Activated B cell treated with CpG ODN at 0.5 μM for 24 hours (primary cell): Measurements from ENCODE around the gene SLC2A10. TPM values are rescaled to one million over a fixed set of nuclear protein-coding genes. Genes with fewer than 3 reads are reported as not detected.

Source experiments
- ATAC-seq: fragments of 200-7000 bp; cut with Tn5 transposase; one replicate; pipeline ENCODE4 v1.10.0; 2021; ENCODE audit warnings: low read depth, mild to moderate bottlenecking, moderate library complexity
- CTCF ChIA-PET: fragments of 350-600 bp; sonication (Branson Sonifier 250); formaldehyde crosslinking; loops from one replicate; lab custom pipeline; 2021; ENCODE audit warnings: antibody characterized with exemption; lab: Charles Lee
- POLR2A ChIA-PET: fragments of 350-600 bp; sonication (Branson Sonifier 250); formaldehyde crosslinking; loops from one replicate; lab custom pipeline; 2021; ENCODE audit warnings: antibody characterized with exemption; lab: Charles Lee
- DNase-seq: peaks from one replicate; pipeline ENCODE4 v3.0.0; 2022
- H3K27ac Mint-ChIP-seq: one replicate; pipeline ENCODE4 v1.8.0; 2020; ENCODE audit warnings: mixed read lengths
- H3K27me3 Mint-ChIP-seq: one replicate; pipeline ENCODE4 v1.8.0; 2021; ENCODE audit warnings: mixed read lengths
- H3K36me3 Mint-ChIP-seq: one replicate; pipeline ENCODE4 v1.8.0; 2021; ENCODE audit warnings: low read depth, mixed read lengths
- H3K4me1 Mint-ChIP-seq: one replicate; pipeline ENCODE4 v1.8.0; 2021; ENCODE audit warnings: mixed read lengths
- H3K4me3 Mint-ChIP-seq: one replicate; pipeline ENCODE4 v1.8.0; 2020; ENCODE audit warnings: mild to moderate bottlenecking, mixed read lengths
- H3K9me3 Mint-ChIP-seq: one replicate; pipeline ENCODE4 v1.8.0; 2020; ENCODE audit warnings: mixed read lengths
- intact Hi-C: fragments of 100-400 bp; cut with micrococcal nuclease; formaldehyde crosslinking; loops from one replicate; pipeline ENCODE4 v1.15.1; 2024
- total RNA-seq: library from RNA; stranded (reverse); gene quantifications from 2 replicates; pipeline ENCODE4 v1.2.3, GENCODE V29; 2022
- TF ChIP-seq, protein P1 (sequence below): fragments of 200-600 bp; IDR thresholded peaks from one replicate; pipeline ENCODE4 v1.8.0; 2022; ENCODE audit warnings: antibody characterized with exemption, mild to moderate bottlenecking

The SLC2A10 gene
- total RNA-seq, 1 donor from 2014 or later, result not detected

DNA sequence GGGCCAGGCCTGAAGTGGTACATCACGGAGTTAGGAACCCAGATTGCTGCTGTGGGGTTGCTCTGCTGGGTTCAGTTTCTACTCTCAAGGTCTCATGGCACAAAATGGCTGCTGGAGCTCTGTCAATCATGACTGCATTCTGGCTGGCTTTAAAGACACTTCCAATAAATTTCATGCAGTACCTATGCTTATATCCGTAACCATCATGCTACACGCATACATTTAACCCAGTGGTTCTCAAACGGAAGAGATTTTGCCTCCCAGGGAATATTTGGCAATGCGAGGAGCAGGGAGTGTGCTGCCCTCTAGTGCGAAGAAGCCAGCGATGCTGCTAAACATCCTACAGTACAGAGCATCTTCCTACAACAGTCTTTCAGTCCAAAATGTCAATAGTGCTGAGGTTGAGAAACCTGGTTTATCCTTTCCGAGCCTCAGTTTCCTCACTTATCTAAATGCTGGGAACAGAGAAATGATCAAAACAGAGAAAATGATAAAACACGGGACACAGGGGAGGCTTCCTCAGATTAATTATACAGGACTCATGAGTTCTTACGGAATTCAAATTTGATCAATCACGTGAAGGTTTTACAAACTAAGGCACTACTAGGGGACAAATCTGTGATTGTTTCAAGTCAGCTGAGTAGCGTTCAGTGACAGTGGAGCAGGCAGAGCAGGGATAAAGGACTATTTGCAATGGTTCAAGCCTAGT lies 9.6 kb upstream of the SLC2A10 start:
- TF ChIP-seq, protein P1, sequence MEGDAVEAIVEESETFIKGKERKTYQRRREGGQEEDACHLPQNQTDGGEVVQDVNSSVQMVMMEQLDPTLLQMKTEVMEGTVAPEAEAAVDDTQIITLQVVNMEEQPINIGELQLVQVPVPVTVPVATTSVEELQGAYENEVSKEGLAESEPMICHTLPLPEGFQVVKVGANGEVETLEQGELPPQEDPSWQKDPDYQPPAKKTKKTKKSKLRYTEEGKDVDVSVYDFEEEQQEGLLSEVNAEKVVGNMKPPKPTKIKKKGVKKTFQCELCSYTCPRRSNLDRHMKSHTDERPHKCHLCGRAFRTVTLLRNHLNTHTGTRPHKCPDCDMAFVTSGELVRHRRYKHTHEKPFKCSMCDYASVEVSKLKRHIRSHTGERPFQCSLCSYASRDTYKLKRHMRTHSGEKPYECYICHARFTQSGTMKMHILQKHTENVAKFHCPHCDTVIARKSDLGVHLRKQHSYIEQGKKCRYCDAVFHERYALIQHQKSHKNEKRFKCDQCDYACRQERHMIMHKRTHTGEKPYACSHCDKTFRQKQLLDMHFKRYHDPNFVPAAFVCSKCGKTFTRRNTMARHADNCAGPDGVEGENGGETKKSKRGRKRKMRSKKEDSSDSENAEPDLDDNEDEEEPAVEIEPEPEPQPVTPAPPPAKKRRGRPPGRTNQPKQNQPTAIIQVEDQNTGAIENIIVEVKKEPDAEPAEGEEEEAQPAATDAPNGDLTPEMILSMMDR, result no peak
- ChIA-PET CTCF (no interaction called here), POLR2A (no interaction called here)
- DNase-seq (no peak), ATAC-seq (no peak)
- H3K27ac Mint-ChIP-seq, result no peak overlapping the region
- no peak overlapping the region for H3K4me3 Mint-ChIP-seq
- H3K9me3 Mint-ChIP-seq, result no peaks in the 10 kb centered on the region
- no peaks in the 10 kb centered on the region for H3K4me1 Mint-ChIP-seq
- intact Hi-C loops, result no loop called here
- peaks cover 36% of the 10 kb centered on the region for H3K27me3 Mint-ChIP-seq
- H3K36me3 Mint-ChIP-seq, result no peaks in the 10 kb centered on the region

GRCh38 chr20:46700481-46700880 lies 9.0 kb upstream of the SLC2A10 start:
- ChIA-PET POLR2A (no interaction called here), CTCF (no interaction called here)
- no peak overlapping the region for H3K27ac Mint-ChIP-seq
- H3K4me3 Mint-ChIP-seq, result no peak overlapping the region
- intact Hi-C loops, result no loop called here
- H3K36me3 Mint-ChIP-seq, result no peaks in the 10 kb centered on the region
- no peaks in the 10 kb centered on the region for H3K9me3 Mint-ChIP-seq
- ATAC-seq (no peak), DNase-seq (no peak)
- no peaks in the 10 kb centered on the region for H3K4me1 Mint-ChIP-seq
- TF ChIP-seq, protein P1, result no peak
- H3K27me3 Mint-ChIP-seq, result peaks cover 38% of the 10 kb centered on the region

GRCh38 chr20:46701057-46701456 lies 8.4 kb upstream of the SLC2A10 start:
- H3K27me3 Mint-ChIP-seq, result peaks cover 35% of the 10 kb centered on the region
- H3K36me3 Mint-ChIP-seq, result no peaks in the 10 kb centered on the region
- no peaks in the 10 kb centered on the region for H3K4me1 Mint-ChIP-seq
- no peak overlapping the region for H3K27ac Mint-ChIP-seq
- ATAC-seq, result no peak
- H3K9me3 Mint-ChIP-seq, result peaks cover under 1% of the 10 kb centered on the region
- TF ChIP-seq, protein P1, result no peak
- ChIA-PET POLR2A (no interaction called here), CTCF (no interaction called here)
- intact Hi-C loops, result no loop called here
- no peak for DNase-seq
- H3K4me3 Mint-ChIP-seq, result no peak overlapping the region

- H3K27me3 Mint-ChIP-seq, result peaks cover 34% of the 10 kb centered on the region
- TF ChIP-seq, protein P1, result no peak
- peaks cover 5% of the 10 kb centered on the region for H3K9me3 Mint-ChIP-seq
- DNase-seq (no peak), ATAC-seq (no peak)
- H3K4me1 Mint-ChIP-seq, result no peaks in the 10 kb centered on the region
- intact Hi-C loops, result no loop called here
- H3K36me3 Mint-ChIP-seq, result no peaks in the 10 kb centered on the region
- ChIA-PET CTCF (no interaction called here), POLR2A (no interaction called here)
- H3K4me3 Mint-ChIP-seq, result no peak overlapping the region
- no peak overlapping the region for H3K27ac Mint-ChIP-seq
Measured at GRCh38 chr20:46701556-46701955, 7.9 kb upstream of the SLC2A10 start.

DNA sequence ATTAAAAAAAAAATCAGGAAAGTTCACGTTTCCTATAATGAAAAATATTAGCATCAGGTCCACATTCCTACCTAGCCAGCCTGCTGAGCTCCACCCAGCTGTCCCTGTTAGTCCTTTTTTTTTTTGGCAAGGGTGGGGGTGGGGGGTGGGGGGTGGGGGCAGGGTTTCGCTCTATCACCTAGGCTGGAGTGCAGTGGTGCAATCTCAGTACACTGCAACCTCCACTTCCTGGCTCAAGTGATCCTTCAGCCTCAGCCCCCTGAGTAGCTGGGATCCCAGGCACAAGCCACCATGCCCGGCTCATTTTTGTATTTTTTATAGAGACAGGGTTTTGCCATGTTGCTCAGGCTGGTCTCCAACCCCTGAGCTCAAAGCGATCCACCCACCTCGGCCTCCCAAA lies 7.5 kb upstream of the SLC2A10 start:
- no peak overlapping the region for H3K27ac Mint-ChIP-seq
- CTCF ChIA-PET, result no interaction called here

More for the DNA sequence above, 7.5 kb upstream of the SLC2A10 start:
- H3K9me3 Mint-ChIP-seq, result peaks cover 7% of the 10 kb centered on the region
- TF ChIP-seq, protein P1, result no peak
- H3K27me3 Mint-ChIP-seq, result peaks cover 36% of the 10 kb centered on the region
- H3K36me3 Mint-ChIP-seq, result no peaks in the 10 kb centered on the region
- POLR2A ChIA-PET, result interaction anchor here (0.6 kb wide), 1 partner anchor 12 kb away, joined by 4 read pairs; no protein-coding TSS in a partner anchor
- DNase-seq (no peak), ATAC-seq (no peak)
- intact Hi-C loops, result no loop called here
- no peak overlapping the region for H3K4me3 Mint-ChIP-seq
- no peaks in the 10 kb centered on the region for H3K4me1 Mint-ChIP-seq
